HepG2 (cell line): ENCODE measurements around the gene THSD8. TPM values are rescaled to one million over a fixed set of nuclear protein-coding genes. Genes with fewer than 3 reads are reported as not detected.

Experiments
- ATAC-seq: fragments of 200-7000 bp; cut with Tn5 transposase; 3 replicates; pipeline ENCODE4 v1.9.1; 2020; ENCODE audit warnings: mild to moderate bottlenecking, moderate library complexity
- BruUV-seq: library from RNA; stranded (reverse); fragments of 400-500 nt; replicated peaks from 2 replicates; lab custom pipeline; 2021; lab: Mats Ljungman, UMichigan
- CTCF ChIA-PET: fragments of 300-600 bp; formaldehyde crosslinking; extraction: SDS; loops from one replicate; lab custom pipeline; 2021; ENCODE audit warnings: low total read pairs, inconsistent platforms, low intra/inter-chr PET ratio; lab: Yijun Ruan, JAX
- POLR2A ChIA-PET: fragments of 350-600 bp; sonication (Branson Sonifier 250); formaldehyde crosslinking; loops from one replicate; lab custom pipeline; 2020; ENCODE audit warnings: antibody characterized with exemption, inconsistent platforms; lab: Yijun Ruan, JAX
- DNase-seq: peaks from one replicate; pipeline ENCODE4 v3.0.0-alpha.2; 2015; ENCODE audit warnings: low spot score
- FAIRE-seq: peaks from 3 replicates; lab custom pipeline; 2011; peaks lifted over from hg19 to GRCh38; lab: Jason Lieb, UNC
- H2AFZ ChIP-seq: one replicate; pipeline ENCODE4 v1.6.1; 2011; ENCODE audit warnings: low read length, inconsistent platforms
- H3K27ac ChIP-seq: fragments of 300-600 bp; 3 replicates; pipeline ENCODE4 v1.8.0; 2011; ENCODE audit warnings: mixed run types, mild to moderate bottlenecking, mixed read lengths, low read length, inconsistent platforms; ENCODE audit not compliant: insufficient read depth; ENCODE audit errors: extremely low read length
- H3K27me3 ChIP-seq, 2 experiments: fragments of 200-600 bp in 1 of 2; 2 replicates in 1 of 2; 3 replicates in 1 of 2; pipeline versions ENCODE4 v1.6.0 to v1.8.0; 2011; ENCODE audit warnings: low read length in 2 of 2, mild to moderate bottlenecking in 2 of 2, moderate library complexity in 2 of 2, inconsistent platforms in 1 of 2; ENCODE audit not compliant: insufficient read depth in 2 of 2, control insufficient read depth in 1 of 2
- H3K36me3 ChIP-seq, 2 experiments: fragments of 200-600 bp in 1 of 2; replicated peaks in 1 of 2; 2 replicates in 1 of 2; 3 replicates in 1 of 2; pipeline versions ENCODE4 v1.5.1 to v1.8.0; 2011; ENCODE audit warnings: low read length in 2 of 2, inconsistent platforms in 1 of 2; ENCODE audit not compliant: insufficient read depth in 2 of 2, control insufficient read depth in 1 of 2
- H3K4me1 ChIP-seq: 2 replicates; pipeline ENCODE4 v1.5.1; 2012; ENCODE audit warnings: low read length, inconsistent platforms; ENCODE audit not compliant: insufficient read depth
- H3K4me2 ChIP-seq: 2 replicates; pipeline ENCODE4 v1.6.0; 2011; ENCODE audit warnings: low read depth, low read length, inconsistent platforms
- H3K4me3 ChIP-seq, 3 experiments: fragments of 200-600 bp in 1 of 3; sonication (generic), shearing (Covaris generic) in 1 of 3; replicated peaks in 1 of 3; 2 replicates each; pipeline ENCODE4 v1.5.1; 2011 to 2016; ENCODE audit warnings: low read length in 3 of 3, inconsistent platforms in 2 of 3, low read depth in 2 of 3, mild to moderate bottlenecking in 2 of 3, control low read depth in 1 of 3, mixed read lengths in 1 of 3; ENCODE audit not compliant: insufficient read depth in 1 of 3
- H3K79me2 ChIP-seq: one replicate; pipeline ENCODE4 v1.6.1; 2011; ENCODE audit warnings: low read length, inconsistent platforms; ENCODE audit not compliant: insufficient read depth
- H3K9ac ChIP-seq: 2 replicates; pipeline ENCODE4 v1.6.0; 2011; ENCODE audit warnings: mild to moderate bottlenecking, low read depth, low read length, inconsistent platforms; ENCODE audit not compliant: insufficient read depth
- H3K9me3 ChIP-seq: 2 replicates; pipeline ENCODE4 v1.5.1; 2012; ENCODE audit warnings: mild to moderate bottlenecking, low read length
- H4K20me1 ChIP-seq: 2 replicates; pipeline ENCODE4 v1.6.0; 2011; ENCODE audit warnings: inconsistent platforms, mild to moderate bottlenecking, low read length, moderate library complexity; ENCODE audit not compliant: insufficient read depth
- HNRNPL ChIP-seq: fragments of 200-400 bp; formaldehyde crosslinking; IDR thresholded peaks from 2 replicates; pipeline ENCODE4 v1.6.1; 2017; ENCODE audit warnings: mild to moderate bottlenecking, low read depth, low read length
- MAFK ChIP-seq, 2 experiments: IDR thresholded peaks in 1 of 2; conservative IDR thresholded peaks in 1 of 2; 2 replicates each; pipeline ENCODE4 v1.6.1; 2011; ENCODE audit warnings: improper control_type of control experiment in 2 of 2, low read length in 2 of 2
- PHF20 ChIP-seq: sonication (generic); formaldehyde crosslinking; IDR thresholded peaks from 2 replicates; pipeline ENCODE4 v1.5.0; 2020; ENCODE audit warnings: mild to moderate bottlenecking, missing genetic modification reagents
- TEAD3 ChIP-seq: optimal IDR thresholded peaks from 2 replicates; pipeline ENCODE3; 2016; ENCODE audit warnings: borderline replicate concordance
- ZNF17 ChIP-seq: sonication (generic); formaldehyde crosslinking; IDR thresholded peaks from 2 replicates; pipeline ENCODE4 v1.5.0; 2020; ENCODE audit warnings: mild to moderate bottlenecking, missing genetic modification reagents
- ZNF572 ChIP-seq: sonication (generic); formaldehyde crosslinking; IDR thresholded peaks from 2 replicates; pipeline ENCODE4 v1.5.1; 2020; ENCODE audit warnings: mild to moderate bottlenecking, missing genetic modification reagents
- WGBS: methylation state at CpG from one replicate; pipeline ENCODE4 v1.1.6; 2017; ENCODE audit warnings: low lambda C conversion rate; 5-methylcytosine and 5-hydroxymethylcytosine counted together
- in situ Hi-C: cut with HindIII; loops from 2 replicates; pipeline ENCODE4 v1.10.0; 2017; ENCODE audit warnings: low pct_unique_long_range_greater_than_20kb; ENCODE audit not compliant: extremely low pct_ligation_motif_present
- intact Hi-C: fragments of 100-400 bp; cut with micrococcal nuclease; formaldehyde crosslinking; loops from one replicate; pipeline ENCODE4 v1.10.0; 2022; ENCODE audit not compliant: unreplicated experiment
- polyA plus RNA-seq, 8 experiments: library from polyadenylated mRNA; depleted of rRNA in 3 of 8; stranded (reverse) in 7 of 8; unstranded in 1 of 8; fragments of >200 nt; fragmentation: Illumina TruSeq in 4 of 8; extraction: Trizol in 4 of 8; gene quantifications; 2 replicates each; pipeline versions ENCODE4 v1.2.1 to v1.2.3, GENCODE V29; 2011 to 2016; ENCODE audit warnings: low read depth in 4 of 8, missing spikeins in 1 of 8, mixed read lengths in 1 of 8; ENCODE audit not compliant: insufficient read depth in 1 of 8
- total RNA-seq, 5 experiments: library from RNA; depleted of rRNA; stranded (reverse); fragments of >200 nt; fragmentation: Illumina TruSeq; extraction: Trizol; gene quantifications; 2 replicates each; pipeline ENCODE4 v1.2.3, GENCODE V29; 2016; ENCODE audit warnings: low read depth in 1 of 5
- TF ChIP-seq, protein P1 (sequence below): sonication (generic); formaldehyde crosslinking; conservative IDR thresholded peaks from 2 replicates; pipeline ENCODE4 v1.8.0; 2022; ENCODE audit warnings: low read depth, missing genetic modification reagents
- TF ChIP-seq, protein P2 (sequence below): IDR thresholded peaks from 2 replicates; pipeline ENCODE4 v1.6.1; 2018; ENCODE audit warnings: missing genetic modification reagents
- TF ChIP-seq, protein P3 (sequence below): sonication (generic); formaldehyde crosslinking; IDR thresholded peaks from 2 replicates; pipeline ENCODE4 v1.5.0; 2020; ENCODE audit warnings: mild to moderate bottlenecking, missing genetic modification reagents, borderline replicate concordance

Gene THSD8
- total and polyA plus RNA-seq, 2 of the 13 experiments (the other 11 are each of a cell fraction or from before 2014, with no cell fraction given): 4.8 to 14.9 TPM

DNA sequence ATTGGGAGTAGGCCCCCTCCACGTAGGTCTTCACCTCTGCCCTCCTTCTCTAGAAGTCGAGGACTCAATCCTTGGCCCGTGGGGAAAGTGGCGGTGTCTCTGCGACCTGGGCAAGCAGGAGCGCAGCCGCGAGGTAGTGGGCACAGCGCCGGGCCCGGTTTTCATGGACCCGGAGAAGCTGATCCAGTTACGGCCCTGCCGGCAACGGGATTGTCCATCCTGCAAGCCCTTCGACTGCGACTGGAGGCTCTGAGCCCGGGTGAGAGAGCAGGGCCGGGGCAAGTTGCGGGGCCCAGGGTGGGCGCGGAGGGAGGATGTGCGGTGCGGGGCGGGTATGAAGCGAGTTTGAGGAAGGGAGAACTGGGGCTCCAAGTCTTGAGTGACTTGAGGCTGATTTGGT lies 2.2 kb downstream of the THSD8 start:
- Histone ChIP-seq H3K36me3 (peaks cover 0 to 15% of the 10 kb centered on the region in 2 experiments; a peak in 3 of 5 replicates), H3K27me3 (no peaks in the 10 kb centered on the region; a peak in 1 of 5 replicates), H3K79me2 (peaks cover 18% of the 10 kb centered on the region), H2AFZ (no peak overlapping the region), H3K9me3 (no peaks in the 10 kb centered on the region), H3K4me2 (no peak overlapping the region), H3K9ac (no peak overlapping the region), H3K4me3 (no peak overlapping the region), H4K20me1 (peaks cover 5% of the 10 kb centered on the region; the same call in 1 of the 2 replicates), H3K27ac (no peak overlapping the region), H3K4me1 (peaks cover 32% of the 10 kb centered on the region)
- POLR2A ChIA-PET: no interaction called here
- in situ Hi-C loops: loop anchor here (5.0 kb wide), 1 partner anchor 37 kb away; no protein-coding TSS in a partner anchor
- ATAC-seq (no peak), DNase-seq (no peak), FAIRE-seq (no peak)
- 76% methylated on average over 26 of the region's 26 CpGs for WGBS
- TF ChIP-seq, protein P1, sequence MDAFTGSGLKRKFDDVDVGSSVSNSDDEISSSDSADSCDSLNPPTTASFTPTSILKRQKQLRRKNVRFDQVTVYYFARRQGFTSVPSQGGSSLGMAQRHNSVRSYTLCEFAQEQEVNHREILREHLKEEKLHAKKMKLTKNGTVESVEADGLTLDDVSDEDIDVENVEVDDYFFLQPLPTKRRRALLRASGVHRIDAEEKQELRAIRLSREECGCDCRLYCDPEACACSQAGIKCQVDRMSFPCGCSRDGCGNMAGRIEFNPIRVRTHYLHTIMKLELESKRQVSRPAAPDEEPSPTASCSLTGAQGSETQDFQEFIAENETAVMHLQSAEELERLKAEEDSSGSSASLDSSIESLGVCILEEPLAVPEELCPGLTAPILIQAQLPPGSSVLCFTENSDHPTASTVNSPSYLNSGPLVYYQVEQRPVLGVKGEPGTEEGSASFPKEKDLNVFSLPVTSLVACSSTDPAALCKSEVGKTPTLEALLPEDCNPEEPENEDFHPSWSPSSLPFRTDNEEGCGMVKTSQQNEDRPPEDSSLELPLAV (CRISPR knock-in tag): no peak
- TF ChIP-seq ZNF572 (no peak), HNRNPL (no peak), MAFK (conservative IDR thresholded peaks at IDR 0.05 in 1 of 2, IDR thresholded peaks at IDR 0.05 in 1 of 2; ENCODE audit: low read length in 2 of 2) (no peak), TEAD3 (CRISPR knock-in tag) (no peak), ZNF17 (CRISPR knock-in tag) (no peak), PHF20 (CRISPR knock-in tag) (no peak)
- TF ChIP-seq, protein P2, sequence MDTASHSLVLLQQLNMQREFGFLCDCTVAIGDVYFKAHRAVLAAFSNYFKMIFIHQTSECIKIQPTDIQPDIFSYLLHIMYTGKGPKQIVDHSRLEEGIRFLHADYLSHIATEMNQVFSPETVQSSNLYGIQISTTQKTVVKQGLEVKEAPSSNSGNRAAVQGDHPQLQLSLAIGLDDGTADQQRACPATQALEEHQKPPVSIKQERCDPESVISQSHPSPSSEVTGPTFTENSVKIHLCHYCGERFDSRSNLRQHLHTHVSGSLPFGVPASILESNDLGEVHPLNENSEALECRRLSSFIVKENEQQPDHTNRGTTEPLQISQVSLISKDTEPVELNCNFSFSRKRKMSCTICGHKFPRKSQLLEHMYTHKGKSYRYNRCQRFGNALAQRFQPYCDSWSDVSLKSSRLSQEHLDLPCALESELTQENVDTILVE (CRISPR knock-in tag): no peak
- TF ChIP-seq, protein P3, sequence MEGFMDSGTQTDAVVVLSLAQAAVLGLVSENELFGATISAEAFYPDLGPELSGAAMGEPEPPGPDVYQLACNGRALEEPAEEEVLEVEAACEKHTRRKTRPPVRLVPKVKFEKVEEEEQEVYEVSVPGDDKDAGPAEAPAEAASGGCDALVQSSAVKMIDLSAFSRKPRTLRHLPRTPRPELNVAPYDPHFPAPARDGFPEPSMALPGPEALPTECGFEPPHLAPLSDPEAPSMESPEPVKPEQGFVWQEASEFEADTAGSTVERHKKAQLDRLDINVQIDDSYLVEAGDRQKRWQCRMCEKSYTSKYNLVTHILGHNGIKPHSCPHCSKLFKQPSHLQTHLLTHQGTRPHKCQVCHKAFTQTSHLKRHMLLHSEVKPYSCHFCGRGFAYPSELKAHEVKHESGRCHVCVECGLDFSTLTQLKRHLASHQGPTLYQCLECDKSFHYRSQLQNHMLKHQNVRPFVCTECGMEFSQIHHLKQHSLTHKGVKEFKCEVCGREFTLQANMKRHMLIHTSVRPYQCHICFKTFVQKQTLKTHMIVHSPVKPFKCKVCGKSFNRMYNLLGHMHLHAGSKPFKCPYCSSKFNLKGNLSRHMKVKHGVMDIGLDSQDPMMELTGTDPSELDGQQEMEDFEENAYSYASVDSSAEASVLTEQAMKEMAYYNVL (CRISPR knock-in tag): no peak
- no TSS peak for BruUV-seq
- CTCF ChIA-PET: no interaction called here
- intact Hi-C loops: no loop called here
